ENCODE measurements around the gene RABEP2.

- TF ChIP-seq POLR2A (IDR thresholded peaks at IDR 0.05; ENCODE audit: low read length) (no peak), GATA1 (IDR thresholded peaks at IDR 0.05; ENCODE audit: low read depth, low read length) (no peak)
Observed at GRCh38 chr16:28924399-28924761, 658 bp downstream of the RABEP2 start.

All from erythroblast (primary cell).